GM23248 (cell line): Measurements from ENCODE around the gene STRADA. TPM values are rescaled to one million over a fixed set of nuclear protein-coding genes. Genes with fewer than 3 reads are reported as not detected.
A peak's percentile ranks its signal among the peaks of the same experiment; 100 is the strongest.

Experiments
- DNase-seq: peaks from one replicate; pipeline ENCODE4 v3.0.0-alpha.2; 2015
- H2AFZ ChIP-seq: fragments of 200-600 bp; sonication (generic); 2 replicates; pipeline ENCODE4 v1.6.1; 2016; ENCODE audit warnings: antibody characterized with exemption
- H3F3A ChIP-seq: fragments of 200-600 bp; sonication (generic); 2 replicates; pipeline ENCODE4 v1.6.1; 2016; ENCODE audit warnings: mild to moderate bottlenecking, antibody characterized with exemption, mixed run types; ENCODE audit not compliant: insufficient read depth
- H3K27ac ChIP-seq: fragments of 200-600 bp; sonication (generic); 2 replicates; pipeline ENCODE4 v1.5.1; 2016; ENCODE audit warnings: mild to moderate bottlenecking
- H3K27me3 ChIP-seq: fragments of 200-600 bp; sonication (generic); replicated peaks from 2 replicates; pipeline ENCODE4 v1.6.1; 2016; ENCODE audit warnings: mild to moderate bottlenecking; ENCODE audit not compliant: insufficient read depth
- H3K36me3 ChIP-seq: fragments of 200-600 bp; sonication (generic); 2 replicates; pipeline ENCODE4 v1.6.1; 2016; ENCODE audit warnings: low read depth, mild to moderate bottlenecking
- H3K4me1 ChIP-seq: fragments of 200-600 bp; sonication (generic); 2 replicates; pipeline ENCODE4 v1.6.1; 2016; ENCODE audit warnings: mild to moderate bottlenecking; ENCODE audit not compliant: insufficient read depth
- H3K4me2 ChIP-seq: fragments of 200-600 bp; sonication (generic); one replicate; pipeline ENCODE4 v1.6.1; 2016; ENCODE audit warnings: mild to moderate bottlenecking; ENCODE audit not compliant: unreplicated experiment
- H3K4me3 ChIP-seq: fragments of 200-600 bp; sonication (generic); 2 replicates; pipeline ENCODE4 v1.5.1; 2016; ENCODE audit warnings: mild to moderate bottlenecking
- H3K79me2 ChIP-seq: fragments of 200-600 bp; sonication (generic); 2 replicates; pipeline ENCODE4 v1.6.1; 2016; ENCODE audit warnings: mild to moderate bottlenecking; ENCODE audit not compliant: insufficient read depth
- H3K9ac ChIP-seq: fragments of 200-600 bp; sonication (generic); 2 replicates; pipeline ENCODE4 v1.6.1; 2016; ENCODE audit warnings: mild to moderate bottlenecking
- H3K9me2 ChIP-seq: fragments of 200-600 bp; sonication (generic); 2 replicates; pipeline ENCODE4 v1.6.1; 2016; ENCODE audit warnings: mixed run types, mild to moderate bottlenecking, moderate library complexity; ENCODE audit not compliant: insufficient read depth
- H3K9me3 ChIP-seq: fragments of 200-600 bp; sonication (generic); one replicate; pipeline ENCODE4 v1.6.1; 2017; ENCODE audit warnings: low read depth
- H4K20me1 ChIP-seq: fragments of 200-600 bp; sonication (generic); 2 replicates; pipeline ENCODE4 v1.6.0; 2016; ENCODE audit not compliant: insufficient read depth
- EZH2 ChIP-seq: fragments of 200-600 bp; sonication (generic); IDR thresholded peaks from 2 replicates; pipeline ENCODE4 v1.6.1; 2018; ENCODE audit warnings: antibody characterized with exemption, mild to moderate bottlenecking; ENCODE audit not compliant: insufficient read depth, poor library complexity, severe bottlenecking
- EZH2phosphoT487 ChIP-seq: fragments of 200-600 bp; sonication (generic); IDR thresholded peaks from 2 replicates; pipeline ENCODE4 v1.6.1; 2018; ENCODE audit warnings: antibody characterized with exemption, moderate library complexity, mild to moderate bottlenecking, low read depth; ENCODE audit not compliant: insufficient read depth
- WGBS, 2 experiments: methylation state at CpG; one replicate each; pipeline ENCODE4 v1.1.6; 2015 to 2017; ENCODE audit warnings: low lambda C conversion rate in 2 of 2, low coverage in 1 of 2; ENCODE audit errors: missing lambda C conversion rate in 2 of 2; 5-methylcytosine and 5-hydroxymethylcytosine counted together
- in situ Hi-C: fragments of 300-500 bp; cut with MboI; formaldehyde crosslinking; loops from 2 replicates; pipeline ENCODE4 v1.15.0; 2020
- polyA plus RNA-seq: library from polyadenylated mRNA; unstranded; fragments of >200 nt; fragmentation: Nextera tagmentation; extraction: Ambion mirVana; gene quantifications from 2 replicates; pipeline ENCODE4 v1.2.1, GENCODE V29; 2016
- total RNA-seq: library from RNA; depleted of rRNA; stranded (reverse); fragments of >200 nt; shearing (Covaris generic); gene quantifications from 2 replicates; pipeline ENCODE4 v1.2.3, GENCODE V29; 2014

Gene STRADA
- total and polyA plus RNA-seq, 2 experiments from 2014 or later: 15.7 to 22.3 TPM

- H3K4me2 ChIP-seq: no peak overlapping the region
- H3K9ac ChIP-seq: no peak overlapping the region
- no peak for DNase-seq
- no peak overlapping the region for H3K4me3 ChIP-seq
- peaks cover 3% of the 10 kb centered on the region; the same call in 1 of the 2 replicates for H4K20me1 ChIP-seq
- in situ Hi-C loops: no loop called here
- no peak for TF ChIP-seq EZH2phosphoT487
- no peak for TF ChIP-seq EZH2
- peaks cover 96% of the 10 kb centered on the region for H3K79me2 ChIP-seq
- H3K9me2 ChIP-seq: no peaks in the 10 kb centered on the region
- H3K9me3 ChIP-seq: no peaks in the 10 kb centered on the region
- H3K27me3 ChIP-seq: no peaks in the 10 kb centered on the region
- peaks cover 13% of the 10 kb centered on the region for H3K36me3 ChIP-seq
- H3K4me1 ChIP-seq: peaks cover 15% of the 10 kb centered on the region
- no peak overlapping the region for H2AFZ ChIP-seq
- no peak overlapping the region for H3K27ac ChIP-seq
- H3F3A ChIP-seq: peaks cover 10% of the 10 kb centered on the region
- WGBS, 2 experiments: 82 to 94% methylated on average over 7 of the region's 7 CpGs
Measured at GRCh38 chr17:63768433-63768832, 26.8 kb upstream of the STRADA start.

- in situ Hi-C loops: no loop called here
- DNase-seq: no peak
- Histone ChIP-seq H3K9ac (no peak overlapping the region), H3K9me3 (no peaks in the 10 kb centered on the region), H3K9me2 (no peaks in the 10 kb centered on the region), H3K36me3 (peaks cover 28% of the 10 kb centered on the region), H3K27ac (no peak overlapping the region), H3K27me3 (no peaks in the 10 kb centered on the region), H3K4me2 (no peak overlapping the region), H4K20me1 (peaks cover 3% of the 10 kb centered on the region; the same call in 1 of the 2 replicates), H2AFZ (no peak overlapping the region), H3K4me1 (peaks cover 6% of the 10 kb centered on the region), H3K79me2 (peaks cover 98% of the 10 kb centered on the region), H3K4me3 (no peak overlapping the region), H3F3A (no peaks in the 10 kb centered on the region)
- TF ChIP-seq EZH2 (no peak), EZH2phosphoT487 (no peak)
Measured at GRCh38 chr17:63766754-63767153, 25.2 kb upstream of the STRADA start.

DNA sequence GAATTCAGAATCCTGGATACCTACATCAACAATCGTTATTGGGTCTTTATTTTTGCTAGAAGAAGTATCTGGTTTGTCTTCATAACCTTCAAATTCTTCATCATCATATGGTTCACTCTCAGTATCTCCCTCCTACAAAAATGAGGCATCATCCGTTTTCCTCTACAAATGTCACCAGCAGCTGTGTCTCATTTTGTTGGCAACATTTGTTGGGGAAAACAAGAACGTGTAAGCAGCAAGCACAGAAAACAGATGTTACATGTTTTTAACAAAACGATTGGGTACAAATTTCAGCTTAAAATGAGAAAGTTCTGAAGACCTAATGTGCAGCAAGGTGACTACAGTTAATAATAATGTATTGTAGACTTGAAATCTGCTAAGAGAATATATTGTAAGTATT, 23.1 kb upstream of the STRADA start:
- peaks cover 91% of the 10 kb centered on the region for H3K79me2 ChIP-seq

DNA sequence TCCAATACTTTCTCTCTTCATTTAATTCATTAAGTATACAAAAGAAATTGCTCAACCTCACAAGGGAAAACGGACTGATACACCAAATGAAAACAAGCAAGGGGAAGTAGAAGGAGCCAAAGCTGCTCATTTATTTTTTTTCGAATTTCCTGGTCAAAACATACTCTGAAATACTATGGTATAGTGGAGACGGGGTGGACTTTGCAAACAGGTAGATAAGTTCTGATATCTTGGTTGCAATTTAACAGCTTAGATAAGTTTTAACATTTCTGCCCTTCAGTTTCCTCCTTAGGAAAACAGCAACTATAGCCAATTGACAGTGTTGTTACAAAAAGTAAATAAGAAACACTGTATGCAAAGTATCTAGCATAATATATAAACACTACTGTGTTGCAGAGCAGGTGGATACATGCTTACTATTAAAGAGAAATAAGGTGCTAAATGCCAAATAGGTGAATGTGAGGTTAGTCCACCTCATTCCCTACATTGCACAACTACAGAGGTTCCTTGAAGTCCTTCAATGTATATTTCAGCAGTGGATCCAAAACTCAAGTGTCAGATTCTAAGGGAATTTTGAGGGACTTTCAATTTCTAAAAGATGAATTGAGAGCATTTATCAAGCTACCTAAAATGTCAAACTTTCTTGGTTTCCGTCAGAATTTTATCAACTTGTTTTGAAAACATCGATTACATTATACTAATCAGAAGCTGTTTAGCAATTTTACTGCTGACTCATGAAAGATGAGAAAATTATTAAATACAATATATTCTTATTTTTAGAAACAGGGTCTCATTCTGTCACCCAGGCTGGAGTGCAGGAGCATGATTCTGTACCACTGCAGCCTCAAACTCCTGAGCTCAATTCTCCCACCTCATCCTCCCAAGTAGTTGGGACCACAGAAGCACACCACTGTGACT, 20.8 kb upstream of the STRADA start:
- Histone ChIP-seq H3K4me3 (no peak overlapping the region), H3K9me3 (no peaks in the 10 kb centered on the region), H3K79me2 (peaks cover 78% of the 10 kb centered on the region), H2AFZ (no peak overlapping the region), H3K9me2 (no peaks in the 10 kb centered on the region), H4K20me1 (no peaks in the 10 kb centered on the region), H3K4me2 (no peak overlapping the region), H3K4me1 (no peaks in the 10 kb centered on the region), H3K27me3 (no peaks in the 10 kb centered on the region), H3K27ac (no peak overlapping the region), H3F3A (no peaks in the 10 kb centered on the region), H3K36me3 (peaks cover 50% of the 10 kb centered on the region), H3K9ac (no peak overlapping the region)
- no peak for DNase-seq
- in situ Hi-C loops: no loop called here
- TF ChIP-seq EZH2phosphoT487 (no peak), EZH2 (no peak)
- WGBS, 2 experiments: 94 to 96% methylated on average over 5 of the region's 5 CpGs

More for the DNA sequence above, 23.1 kb upstream of the STRADA start:
- Histone ChIP-seq H3K4me3 (no peak overlapping the region), H4K20me1 (peaks cover 3% of the 10 kb centered on the region; the same call in 1 of the 2 replicates), H3K27me3 (no peaks in the 10 kb centered on the region), H3K4me2 (no peak overlapping the region), H3K9me3 (no peaks in the 10 kb centered on the region), H3F3A (no peaks in the 10 kb centered on the region), H3K9ac (no peak overlapping the region), H3K36me3 (peaks cover 41% of the 10 kb centered on the region), H3K27ac (no peak overlapping the region), H2AFZ (no peak overlapping the region), H3K9me2 (no peaks in the 10 kb centered on the region), H3K4me1 (no peaks in the 10 kb centered on the region)
- no peak for TF ChIP-seq EZH2
- TF ChIP-seq EZH2phosphoT487: no peak
- DNase-seq: peak; percentile 15
- 21 to 23% methylated on average over 4 of the region's 4 CpGs for WGBS, 2 experiments
- in situ Hi-C loops: no loop called here
